ENCODE data around the gene LRPPRC.

LRPPRC gene

GRCh38 chr2:43995733-43996533, at the start of gene LRPPRC:
Gene LRPPRC, minus strand, starts transcription at chr2:43995989. Its CDS starts 42 bp downstream, at chr2:43995947.
- no peak for TF ChIP-seq CTCF (IDR thresholded peaks at IDR 0.05)

- no peak for TF ChIP-seq CTCF (IDR thresholded peaks at IDR 0.05)
Measured at GRCh38 chr2:44045061-44045460, 49.3 kb upstream of the LRPPRC start.

- TF ChIP-seq CTCF (IDR thresholded peaks at IDR 0.05) = peak; percentile 67
Measured at GRCh38 chr2:44044281-44044720, 48.5 kb upstream of the LRPPRC start.

GRCh38 chr2:44040365-44040764, 44.6 kb upstream of the LRPPRC start:
- no peak for TF ChIP-seq CTCF (IDR thresholded peaks at IDR 0.05)

- TF ChIP-seq CTCF (IDR thresholded peaks at IDR 0.05) = no peak
Measured at GRCh38 chr2:44038277-44038676, 42.5 kb upstream of the LRPPRC start.

GRCh38 chr2:44037221-44037620, 41.4 kb upstream of the LRPPRC start:
- no peak for TF ChIP-seq CTCF (IDR thresholded peaks at IDR 0.05)

GRCh38 chr2:44033947-44034346, 38.2 kb upstream of the LRPPRC start:
- no peak for TF ChIP-seq CTCF (IDR thresholded peaks at IDR 0.05)

Data from LNCAP (cell line).